HG02610 (cell line): Measurements from ENCODE around the gene TRIM2.
A peak's percentile ranks its signal among the peaks of the same experiment; 100 is the strongest.

ENCODE experiments used
- ATAC-seq: cut with Tn5 transposase; IDR thresholded peaks from one replicate; pipeline ENCODE4 v1.9.1; 2021; ENCODE audit warnings: mild to moderate bottlenecking, moderate library complexity; ENCODE audit not compliant: unreplicated experiment

TRIM2 gene

DNA sequence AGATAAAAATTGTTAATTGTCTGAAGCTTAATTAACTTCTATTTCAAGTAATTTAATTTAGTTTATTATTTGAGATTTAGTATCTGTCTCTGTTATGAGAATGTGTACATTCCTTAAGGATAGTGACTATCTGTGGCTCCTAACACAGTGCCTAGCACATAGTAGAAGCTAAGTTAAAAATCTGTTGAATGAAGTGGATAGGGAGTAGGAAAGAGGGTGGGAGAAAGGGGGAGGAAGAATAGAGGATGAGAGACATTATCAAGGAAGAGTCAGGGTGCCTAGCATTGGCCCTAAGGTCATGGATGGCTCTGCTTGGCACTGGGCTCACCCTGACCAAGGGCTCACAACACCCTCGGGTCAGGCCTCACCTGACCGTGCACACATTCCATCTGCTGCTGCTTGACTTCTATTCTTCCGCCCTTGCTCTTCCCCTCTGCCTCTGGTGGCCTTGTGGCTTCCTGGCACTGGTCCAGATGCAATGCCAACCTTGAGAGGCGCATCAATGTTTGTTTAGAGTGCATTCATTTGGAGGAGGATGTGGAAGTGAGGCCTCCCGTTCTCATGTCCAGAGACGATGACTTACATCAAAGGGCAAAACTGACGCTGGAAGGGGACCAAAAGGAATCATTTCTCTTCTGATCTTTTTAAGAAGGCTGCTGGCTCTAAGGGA is 42.3 kb downstream of the TRIM2 start:
- no peak for ATAC-seq

- ATAC-seq, result no peak
These were observed 42.9 kb downstream of the TRIM2 start for GRCh38 chr4:153247116-153247490.

GRCh38 chr4:153248641-153249198 is 44.5 kb downstream of the TRIM2 start:
- ATAC-seq, result peak; percentile 1

GRCh38 chr4:153249199-153250041 is 45.2 kb downstream of the TRIM2 start:
- peak; percentile 98 for ATAC-seq

DNA sequence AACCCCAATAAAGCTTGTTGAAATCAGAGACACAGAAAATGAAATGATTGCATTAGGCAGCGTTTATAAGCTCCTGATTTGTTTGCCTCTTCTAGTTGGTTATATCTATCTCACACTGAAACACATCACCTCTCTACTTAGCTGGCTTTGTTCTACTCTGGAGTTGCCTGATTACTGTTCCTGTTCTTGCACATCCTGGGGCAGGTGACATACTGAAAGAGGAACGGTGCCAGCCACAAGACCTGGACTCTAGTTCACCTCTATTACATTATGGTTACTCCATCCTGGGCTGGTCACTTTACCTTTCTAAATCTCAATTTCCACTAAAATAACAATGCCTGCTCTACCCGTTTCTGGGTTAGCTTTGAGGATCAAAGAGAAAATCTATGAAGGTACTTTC is 47.9 kb downstream of the TRIM2 start:
- ATAC-seq, result peak; percentile 32

DNA sequence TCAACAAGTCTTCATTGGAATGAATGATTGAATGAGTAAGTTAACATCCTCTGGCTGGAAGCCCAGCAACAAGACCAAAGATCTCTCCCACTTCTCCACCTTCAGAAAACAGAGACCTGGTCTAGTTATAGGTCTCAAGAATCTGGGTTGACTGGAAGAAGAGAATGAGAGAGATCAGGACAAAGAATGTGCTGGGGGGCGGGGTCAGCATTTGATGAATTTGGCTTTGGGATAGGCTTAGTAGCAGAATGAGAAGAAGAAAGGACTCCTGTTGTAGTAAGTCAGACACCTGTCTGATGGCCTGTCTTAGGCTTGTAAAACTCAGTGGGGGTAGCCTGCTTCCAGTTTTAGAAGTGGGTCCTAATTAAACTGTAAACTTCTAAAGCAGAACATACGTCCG is 51.0 kb downstream of the TRIM2 start:
- ATAC-seq, result no peak

DNA sequence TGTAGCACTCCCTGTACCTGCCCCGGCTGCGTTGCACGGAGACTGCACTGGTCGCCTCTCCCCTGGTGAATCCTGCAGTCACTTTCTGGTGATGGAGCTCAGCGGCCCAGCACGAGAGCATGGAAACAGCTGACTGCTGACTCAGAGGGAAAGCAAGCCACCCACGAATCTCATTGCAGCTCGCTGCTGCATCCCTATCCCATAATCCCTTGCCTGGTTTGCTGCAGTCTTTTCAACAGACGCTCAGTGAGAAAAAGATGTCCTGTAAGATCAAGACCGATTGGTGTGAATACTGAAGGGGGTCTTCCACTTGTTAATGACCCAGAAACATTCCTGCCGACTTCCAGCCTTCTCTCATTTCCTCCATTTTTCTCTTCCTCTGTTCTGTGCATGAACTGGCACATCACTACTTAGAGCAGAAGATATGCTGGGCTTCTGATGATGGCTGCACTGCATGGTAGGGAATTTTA is 52.9 kb downstream of the TRIM2 start:
- ATAC-seq, result peak; percentile 88

- no peak for ATAC-seq
These were observed 53.7 kb downstream of the TRIM2 start for GRCh38 chr4:153257991-153258390.

DNA sequence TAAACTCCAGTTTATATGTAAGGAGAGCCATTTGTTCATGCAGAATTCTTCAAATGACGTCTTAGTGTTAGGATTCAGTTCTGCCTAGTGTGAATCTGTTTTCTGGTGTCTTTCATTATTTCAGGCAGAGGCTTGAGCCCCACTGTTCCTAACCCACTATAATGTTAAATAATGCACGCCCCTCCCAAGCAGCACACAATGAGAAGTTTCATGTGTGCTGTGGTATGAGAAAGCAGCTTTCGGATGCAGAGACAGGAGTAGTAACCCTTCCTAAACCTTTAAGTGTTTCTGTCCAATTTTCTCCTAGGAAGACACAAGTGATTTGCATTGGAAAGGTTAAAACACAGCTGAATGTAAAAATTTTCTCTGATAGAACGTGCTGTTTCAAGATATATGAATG is 54.5 kb downstream of the TRIM2 start:
- ATAC-seq, result no peak

GRCh38 chr4:153259661-153260060 is 55.4 kb downstream of the TRIM2 start:
- ATAC-seq, result no peak

- no peak for ATAC-seq
These were observed 55.9 kb downstream of the TRIM2 start for GRCh38 chr4:153260132-153260531.

GRCh38 chr4:153260553-153261300 is 56.5 kb downstream of the TRIM2 start:
- no peak for ATAC-seq

DNA sequence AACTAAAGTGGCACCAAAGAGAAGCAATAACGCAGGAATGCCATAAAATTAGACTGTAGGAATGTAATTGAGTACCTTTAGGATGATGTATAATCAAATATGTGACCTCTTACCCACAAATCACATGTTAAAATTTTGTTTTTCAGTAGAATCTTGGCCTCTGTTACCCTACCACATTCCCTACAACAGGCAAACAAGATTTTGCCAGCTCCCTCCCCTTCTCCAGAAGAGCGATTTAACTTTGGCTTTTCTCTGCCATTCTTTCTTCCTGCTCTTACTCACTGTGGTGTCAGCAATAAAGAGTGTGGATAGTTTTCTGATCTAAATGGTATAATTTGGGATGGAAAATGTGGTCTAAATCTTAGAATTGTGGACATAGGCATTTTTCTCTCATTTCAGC is 57.2 kb downstream of the TRIM2 start:
- no peak for ATAC-seq

GRCh38 chr4:153261914-153262313 is 57.7 kb downstream of the TRIM2 start:
- no peak for ATAC-seq

GRCh38 chr4:153265306-153266047 is 61.2 kb downstream of the TRIM2 start:
- ATAC-seq, result no peak

DNA sequence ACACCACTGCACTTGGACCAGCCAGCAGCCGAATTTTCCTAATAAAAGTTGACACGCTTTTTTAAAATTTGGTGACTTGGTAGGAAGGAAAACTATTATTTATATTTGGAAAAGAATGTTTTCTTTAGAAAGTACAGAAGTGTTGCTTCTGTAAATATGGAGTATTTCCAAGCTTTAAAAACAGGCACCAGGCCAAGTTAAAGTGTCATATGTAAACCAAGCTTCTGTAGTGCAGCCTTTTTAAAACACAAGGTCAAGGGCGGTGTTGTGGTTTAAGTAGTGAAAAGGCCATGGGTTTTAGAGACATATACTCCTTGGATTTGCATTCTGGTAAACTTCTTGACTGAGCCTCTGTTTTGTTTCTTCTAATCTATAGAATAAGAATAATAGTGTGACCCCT is 62.7 kb downstream of the TRIM2 start:
- ATAC-seq, result no peak

- no peak for ATAC-seq
These were observed 63.6 kb downstream of the TRIM2 start for GRCh38 chr4:153267890-153268289.

DNA sequence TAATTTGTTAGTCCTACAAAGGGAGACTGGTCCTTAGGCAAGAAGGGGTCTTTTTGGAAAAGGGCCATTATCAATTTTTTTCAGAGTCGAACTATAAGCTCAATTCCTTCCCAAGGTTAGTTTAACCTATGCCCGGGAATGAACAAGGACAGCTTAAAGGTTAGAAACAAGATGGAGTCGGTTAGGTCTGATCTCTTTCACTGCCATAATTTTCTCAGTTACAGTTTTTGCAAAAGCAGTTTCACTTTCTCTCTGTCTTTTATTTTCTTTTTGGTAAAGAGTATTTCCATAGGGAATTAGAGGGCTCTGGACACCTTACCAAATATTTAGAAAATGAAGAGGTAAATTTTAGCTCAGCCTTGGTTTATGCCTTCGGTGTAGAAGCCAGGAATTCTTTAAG is 64.1 kb downstream of the TRIM2 start:
- ATAC-seq, result no peak

- ATAC-seq, result no peak
These were observed 65.2 kb downstream of the TRIM2 start for GRCh38 chr4:153269218-153269990.

DNA sequence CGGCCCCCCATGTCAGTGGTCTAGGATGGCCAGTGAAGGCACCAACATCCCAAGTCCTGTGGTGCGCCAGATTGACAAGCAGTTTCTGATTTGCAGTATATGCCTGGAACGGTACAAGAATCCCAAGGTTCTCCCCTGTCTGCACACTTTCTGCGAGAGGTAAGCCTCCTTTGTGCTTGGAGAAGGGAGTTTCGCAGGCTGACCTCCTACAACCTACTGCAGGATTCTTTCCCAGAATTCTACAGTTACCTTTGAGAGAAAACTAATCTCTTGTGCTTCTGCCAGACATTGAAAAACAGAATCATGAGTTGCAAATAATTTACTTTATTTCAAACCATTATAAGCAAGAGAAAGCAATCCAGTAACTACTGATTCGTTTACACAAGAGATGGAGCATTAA is 66.1 kb downstream of the TRIM2 start:
- no peak for ATAC-seq
